Neural cell (in vitro differentiated cells): ENCODE measurements around the gene UFD1. TPM values are rescaled to one million over a fixed set of nuclear protein-coding genes. Genes with fewer than 3 reads are reported as not detected.

ENCODE experiments used
- H2AFZ ChIP-seq: fragments of 200-600, 300-800 bp; sonication (generic), shearing (Covaris generic); 2 replicates; pipeline ENCODE4 v1.6.0; 2014; ENCODE audit warnings: low read depth, mild to moderate bottlenecking, antibody characterized with exemption, low read length, moderate library complexity
- H3F3A ChIP-seq: fragments of 200-600 bp; shearing (Covaris generic); 2 replicates; pipeline ENCODE4 v1.6.1; 2016; ENCODE audit warnings: mild to moderate bottlenecking, moderate library complexity, mixed read lengths, antibody characterized with exemption, low read length; ENCODE audit not compliant: insufficient read depth, poor library complexity, severe bottlenecking
- H3K27ac ChIP-seq: fragments of 200-600, 300-800 bp; sonication (generic), shearing (Covaris generic); 2 replicates; pipeline ENCODE4 v1.5.1; 2014; ENCODE audit warnings: mild to moderate bottlenecking, low read length, moderate library complexity
- H3K27me3 ChIP-seq: fragments of 300-800, 200-600 bp; sonication (generic), shearing (Covaris generic); 2 replicates; pipeline ENCODE4 v1.6.0; 2014; ENCODE audit warnings: mild to moderate bottlenecking, low read depth, low read length, moderate library complexity; ENCODE audit not compliant: insufficient read depth
- H3K36me3 ChIP-seq: fragments of 300-800, 200-600 bp; sonication (generic), shearing (Covaris generic); 2 replicates; pipeline ENCODE4 v1.5.1; 2014; ENCODE audit warnings: mild to moderate bottlenecking, antibody characterized with exemption, low read length, moderate library complexity; ENCODE audit not compliant: insufficient read depth
- H3K4me2 ChIP-seq: fragments of 300-800, 200-600 bp; sonication (generic), shearing (Covaris generic); 2 replicates; pipeline ENCODE4 v1.6.0; 2014; ENCODE audit warnings: mild to moderate bottlenecking, low read length
- H3K4me3 ChIP-seq: fragments of 300-800, 200-600 bp; sonication (generic), shearing (Covaris generic); 2 replicates; pipeline ENCODE4 v1.5.1; 2014; ENCODE audit warnings: mild to moderate bottlenecking, low read length, moderate library complexity
- H3K79me2 ChIP-seq: fragments of 200-600 bp; shearing (Covaris generic); replicated peaks from 2 replicates; pipeline ENCODE4 v1.6.0; 2014; ENCODE audit warnings: mild to moderate bottlenecking, low read length, moderate library complexity; ENCODE audit not compliant: insufficient read depth
- H3K9ac ChIP-seq: fragments of 300-800, 200-600 bp; sonication (generic), shearing (Covaris generic); 2 replicates; pipeline ENCODE4 v1.6.1; 2016; ENCODE audit warnings: mild to moderate bottlenecking, low read length, mixed read lengths
- H3K9me2 ChIP-seq: fragments of 200-600 bp; shearing (Covaris generic); 2 replicates; pipeline ENCODE4 v1.6.1; 2016; ENCODE audit warnings: mild to moderate bottlenecking, low read length, mixed read lengths; ENCODE audit not compliant: insufficient read depth
- H3K9me3 ChIP-seq: fragments of 200-600, 300-800 bp; sonication (generic), shearing (Covaris generic); 2 replicates; pipeline ENCODE4 v1.6.1; 2016; ENCODE audit warnings: mild to moderate bottlenecking, mixed run types, low read length, moderate library complexity, mixed read lengths
- H4K20me1 ChIP-seq: fragments of 200-600 bp; shearing (Covaris generic); 2 replicates; pipeline ENCODE4 v1.6.1; 2016; ENCODE audit warnings: mild to moderate bottlenecking, mixed run types; ENCODE audit not compliant: insufficient read depth
- CTCF ChIP-seq: fragments of 450-650 bp; IDR thresholded peaks from 2 replicates; pipeline ENCODE4 v1.5.1; 2014; ENCODE audit warnings: antibody characterized with exemption, mild to moderate bottlenecking, moderate library complexity; ENCODE audit not compliant: poor library complexity, severe bottlenecking
- EP300 ChIP-seq: fragments of 450-650 bp; conservative IDR thresholded peaks from 2 replicates; pipeline ENCODE4 v1.6.1; 2014; ENCODE audit warnings: antibody characterized with exemption, mild to moderate bottlenecking, moderate library complexity; ENCODE audit not compliant: poor library complexity, severe bottlenecking
- EZH2 ChIP-seq: fragments of 200-600, 300-800 bp; shearing (Covaris generic), sonication (generic); IDR thresholded peaks from 2 replicates; pipeline ENCODE4 v1.6.1; 2014; ENCODE audit warnings: antibody characterized with exemption, low read length, borderline replicate concordance, mild to moderate bottlenecking; ENCODE audit not compliant: insufficient read depth, poor library complexity, severe bottlenecking
- MXI1 ChIP-seq: fragments of 450-650 bp; conservative IDR thresholded peaks from 2 replicates; pipeline ENCODE4 v1.6.1; 2014; ENCODE audit warnings: antibody characterized with exemption, mild to moderate bottlenecking; ENCODE audit not compliant: poor library complexity, severe bottlenecking
- POLR2AphosphoS5 ChIP-seq: IDR thresholded peaks from 2 replicates; pipeline ENCODE4 v1.6.1; 2012
- RAD21 ChIP-seq: fragments of 450-650 bp; conservative IDR thresholded peaks from 2 replicates; pipeline ENCODE4 v1.6.1; 2014; ENCODE audit warnings: antibody characterized with exemption, mild to moderate bottlenecking, moderate library complexity
- REST ChIP-seq: IDR thresholded peaks from 2 replicates; pipeline ENCODE4 v1.6.1; 2012; ENCODE audit warnings: borderline replicate concordance
- SMC3 ChIP-seq: fragments of 450-650 bp; conservative IDR thresholded peaks from 2 replicates; pipeline ENCODE4 v1.6.1; 2014; ENCODE audit warnings: antibody characterized with exemption, mild to moderate bottlenecking, moderate library complexity; ENCODE audit not compliant: poor library complexity
- TAF1 ChIP-seq: IDR thresholded peaks from 2 replicates; pipeline ENCODE4 v1.6.1; 2012; ENCODE audit warnings: low read depth
- polyA plus RNA-seq: library from polyadenylated mRNA; depleted of rRNA; stranded (reverse); fragments of >200 nt; gene quantifications from 2 replicates; pipeline ENCODE4 v1.2.3, GENCODE V29; 2014

UFD1 gene
- polyA plus RNA-seq, 1 donor from 2014 or later = 56.9 TPM

GRCh38 chr22:19510919-19511341, 31.9 kb upstream of the UFD1 start:
- Histone ChIP-seq H3K9ac (no peak overlapping the region), H3K79me2 (no peaks in the 10 kb centered on the region), H4K20me1 (no peaks in the 10 kb centered on the region), H3K9me3 (no peaks in the 10 kb centered on the region), H3K27ac (no peak overlapping the region), H3F3A (no peaks in the 10 kb centered on the region), H3K9me2 (no peaks in the 10 kb centered on the region), H3K27me3 (no peaks in the 10 kb centered on the region), H3K4me2 (no peak overlapping the region), H3K36me3 (no peaks in the 10 kb centered on the region), H2AFZ (no peak overlapping the region), H3K4me3 (no peak overlapping the region)
- TF ChIP-seq MXI1 = no peak
- TF ChIP-seq CTCF = no peak
- no peak for TF ChIP-seq EZH2
- TF ChIP-seq RAD21 = no peak
- TF ChIP-seq EP300 = no peak
- no peak for TF ChIP-seq SMC3

DNA sequence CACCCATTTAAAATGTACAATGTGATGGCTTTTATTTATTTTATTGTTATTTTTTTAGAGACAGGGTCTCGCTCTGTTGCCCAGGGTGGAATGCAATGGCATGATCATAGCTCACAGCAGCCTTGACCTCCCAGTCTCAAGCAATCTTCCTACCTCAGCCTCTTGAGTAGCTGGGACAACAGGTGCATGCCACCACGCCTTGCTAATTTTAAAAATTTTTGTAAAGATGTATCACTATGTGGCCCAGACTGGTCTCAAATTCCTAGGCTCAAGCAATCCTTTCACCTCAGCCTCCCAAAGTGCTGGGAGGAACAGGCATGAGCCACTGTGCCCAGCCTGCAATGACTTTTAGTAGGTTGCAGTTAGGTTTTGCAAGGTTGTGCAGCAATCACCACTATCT, 30.9 kb upstream of the UFD1 start:
- no peaks in the 10 kb centered on the region for H4K20me1 ChIP-seq
- H3K4me3 ChIP-seq = no peak overlapping the region
- no peak for TF ChIP-seq POLR2AphosphoS5
- no peak for TF ChIP-seq MXI1
- TF ChIP-seq TAF1 = no peak
- TF ChIP-seq REST = no peak
- TF ChIP-seq EP300 = no peak
- TF ChIP-seq SMC3 = no peak
- TF ChIP-seq RAD21 = no peak
- no peak for TF ChIP-seq EZH2
- TF ChIP-seq CTCF = no peak
- no peak overlapping the region for H3K4me2 ChIP-seq
- H2AFZ ChIP-seq = no peak overlapping the region
- no peak overlapping the region for H3K9ac ChIP-seq
- H3K9me3 ChIP-seq = no peaks in the 10 kb centered on the region
- no peaks in the 10 kb centered on the region for H3K9me2 ChIP-seq
- no peaks in the 10 kb centered on the region for H3K36me3 ChIP-seq
- H3F3A ChIP-seq = no peaks in the 10 kb centered on the region
- no peaks in the 10 kb centered on the region for H3K79me2 ChIP-seq
- H3K27me3 ChIP-seq = no peaks in the 10 kb centered on the region
- H3K27ac ChIP-seq = no peak overlapping the region
